ENCODE data around the gene SLC4A5. TPM values are rescaled to one million over a fixed set of nuclear protein-coding genes. Genes with fewer than 3 reads are reported as not detected.

Gene SLC4A5
- total RNA-seq, 2 donors from 2014 or later, result 6.2 to 65.9 TPM

DNA sequence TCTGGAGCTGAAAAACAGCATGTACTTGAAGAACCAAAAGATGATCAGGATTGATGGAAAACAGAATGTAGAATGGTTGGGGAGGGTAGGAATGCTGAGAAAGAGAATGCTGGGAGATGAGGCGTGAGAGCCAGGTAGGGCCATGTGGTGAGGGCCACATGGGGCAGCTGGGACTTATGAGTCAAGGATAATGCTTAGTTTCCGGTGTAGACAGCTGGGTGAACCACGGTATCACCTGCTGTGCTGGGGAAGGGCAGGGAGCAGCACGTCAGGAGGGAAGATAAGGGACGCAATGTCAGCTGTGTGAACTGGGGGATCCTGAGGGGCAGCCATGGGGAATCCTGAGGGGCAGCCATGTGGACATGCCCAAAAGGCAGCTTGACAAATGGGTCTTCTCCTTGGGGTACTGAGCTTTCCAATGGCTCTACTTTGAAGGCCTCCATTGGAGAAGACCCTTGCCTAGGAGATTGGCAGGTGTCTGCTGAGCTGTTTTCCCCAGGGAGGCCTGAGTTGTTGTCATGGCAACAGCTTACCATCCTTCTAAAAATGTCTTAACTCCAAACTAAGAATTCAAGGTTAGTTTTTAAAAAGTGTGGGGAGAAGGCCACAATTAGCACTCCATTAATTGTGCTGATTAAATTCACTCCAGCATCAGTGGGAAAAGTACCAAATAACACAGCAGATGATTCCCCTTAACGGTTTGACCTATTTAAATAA, 93.7 kb downstream of the SLC4A5 start:
- 70% methylated on average over 6 of the region's 6 CpGs for WGBS
- no peak overlapping the region for H3K27ac ChIP-seq
- H3K27me3 ChIP-seq (replicated peaks; ENCODE audit: insufficient read depth), result no peaks in the 10 kb centered on the region
- DNase-seq (ENCODE audit: low spot score), result no peak
- H3K4me1 ChIP-seq (replicated peaks), result no peaks in the 10 kb centered on the region
- no peak overlapping the region for H3K4me3 ChIP-seq
- no peaks in the 10 kb centered on the region for H3K9me3 ChIP-seq
- H3K36me3 ChIP-seq, result no peaks in the 10 kb centered on the region
- TF ChIP-seq, protein P1, sequence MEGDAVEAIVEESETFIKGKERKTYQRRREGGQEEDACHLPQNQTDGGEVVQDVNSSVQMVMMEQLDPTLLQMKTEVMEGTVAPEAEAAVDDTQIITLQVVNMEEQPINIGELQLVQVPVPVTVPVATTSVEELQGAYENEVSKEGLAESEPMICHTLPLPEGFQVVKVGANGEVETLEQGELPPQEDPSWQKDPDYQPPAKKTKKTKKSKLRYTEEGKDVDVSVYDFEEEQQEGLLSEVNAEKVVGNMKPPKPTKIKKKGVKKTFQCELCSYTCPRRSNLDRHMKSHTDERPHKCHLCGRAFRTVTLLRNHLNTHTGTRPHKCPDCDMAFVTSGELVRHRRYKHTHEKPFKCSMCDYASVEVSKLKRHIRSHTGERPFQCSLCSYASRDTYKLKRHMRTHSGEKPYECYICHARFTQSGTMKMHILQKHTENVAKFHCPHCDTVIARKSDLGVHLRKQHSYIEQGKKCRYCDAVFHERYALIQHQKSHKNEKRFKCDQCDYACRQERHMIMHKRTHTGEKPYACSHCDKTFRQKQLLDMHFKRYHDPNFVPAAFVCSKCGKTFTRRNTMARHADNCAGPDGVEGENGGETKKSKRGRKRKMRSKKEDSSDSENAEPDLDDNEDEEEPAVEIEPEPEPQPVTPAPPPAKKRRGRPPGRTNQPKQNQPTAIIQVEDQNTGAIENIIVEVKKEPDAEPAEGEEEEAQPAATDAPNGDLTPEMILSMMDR (IDR thresholded peaks at IDR 0.05), result no peak
- no peak for TF ChIP-seq POLR2AphosphoS5 (IDR thresholded peaks at IDR 0.05)
- TF ChIP-seq POLR2A (IDR thresholded peaks at IDR 0.05), result no peak
- intact Hi-C loops (cut with DNase I), result loop anchor here (10.0 kb wide), 1 partner anchor 105 kb away; the partner anchor contains the start of gene BOLA3

DNA sequence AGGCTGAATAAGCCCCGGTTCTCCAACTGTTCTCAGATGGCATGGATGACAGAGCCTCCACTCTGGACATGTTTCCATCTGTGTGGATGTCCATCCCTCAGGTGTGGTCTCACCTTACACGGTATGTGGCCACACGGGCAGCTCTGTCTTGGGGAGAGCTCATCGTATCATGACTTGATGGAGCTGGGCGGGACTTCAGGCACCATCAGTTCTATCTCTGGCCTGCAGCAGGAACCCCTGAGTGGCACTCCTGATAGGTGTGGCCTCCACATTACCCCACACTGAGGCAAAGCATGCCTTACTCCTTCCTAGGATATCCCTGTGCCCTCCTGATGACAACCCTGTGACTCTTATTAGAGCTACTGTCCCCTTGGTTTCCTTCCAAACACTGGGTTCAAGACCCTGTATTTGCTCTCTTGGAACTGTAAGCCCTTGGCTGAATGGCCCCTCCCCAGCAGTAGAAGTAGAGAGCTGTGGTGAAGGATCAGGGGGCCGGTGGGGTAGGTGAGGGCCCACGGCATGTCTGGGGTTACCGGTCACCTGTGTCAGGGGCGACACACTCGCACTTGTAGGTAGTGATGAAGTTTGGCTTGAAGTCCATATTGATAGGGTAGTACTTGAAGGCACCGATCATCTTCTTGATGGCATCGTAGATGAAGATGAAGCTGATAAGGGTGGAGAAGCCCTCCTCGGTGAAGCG, 96.6 kb downstream of the SLC4A5 start:
- TF ChIP-seq POLR2AphosphoS5 (IDR thresholded peaks at IDR 0.05), result no peak
- no peak for TF ChIP-seq POLR2A (IDR thresholded peaks at IDR 0.05)
- TF ChIP-seq, protein P1 (IDR thresholded peaks at IDR 0.05), result no peak
- intact Hi-C loops (cut with DNase I), result no loop called here
- Histone ChIP-seq H3K27me3 (replicated peaks; ENCODE audit: insufficient read depth) (no peaks in the 10 kb centered on the region), H3K9me3 (no peaks in the 10 kb centered on the region), H3K4me1 (replicated peaks) (no peaks in the 10 kb centered on the region), H3K36me3 (no peaks in the 10 kb centered on the region), H3K4me3 (no peak overlapping the region), H3K27ac (no peak overlapping the region)
- WGBS, result 92% methylated on average over 14 of the region's 14 CpGs
- no peak for DNase-seq (ENCODE audit: low spot score)

- DNase-seq (ENCODE audit: low spot score), result no peak
- Histone ChIP-seq H3K27ac (no peak overlapping the region), H3K36me3 (no peaks in the 10 kb centered on the region), H3K27me3 (replicated peaks; ENCODE audit: insufficient read depth) (no peaks in the 10 kb centered on the region), H3K4me1 (replicated peaks) (no peaks in the 10 kb centered on the region), H3K9me3 (no peaks in the 10 kb centered on the region), H3K4me3 (no peak overlapping the region)
- WGBS, result 94% methylated on average over 3 of the region's 3 CpGs
- TF ChIP-seq, protein P1 (IDR thresholded peaks at IDR 0.05), result no peak
- no peak for TF ChIP-seq POLR2A (IDR thresholded peaks at IDR 0.05)
- TF ChIP-seq POLR2AphosphoS5 (IDR thresholded peaks at IDR 0.05), result no peak
- intact Hi-C loops (cut with DNase I), result no loop called here
These were observed 98.9 kb downstream of the SLC4A5 start for GRCh38 chr2:74244286-74244685.

- Histone ChIP-seq H3K27ac (no peak overlapping the region), H3K4me1 (replicated peaks) (no peaks in the 10 kb centered on the region), H3K27me3 (replicated peaks; ENCODE audit: insufficient read depth) (no peaks in the 10 kb centered on the region), H3K36me3 (no peaks in the 10 kb centered on the region), H3K9me3 (no peaks in the 10 kb centered on the region), H3K4me3 (no peak overlapping the region)
- intact Hi-C loops (cut with DNase I), result no loop called here
- no peak for DNase-seq (ENCODE audit: low spot score)
- 90% methylated on average over 7 of the region's 7 CpGs for WGBS
- TF ChIP-seq POLR2A (IDR thresholded peaks at IDR 0.05) (no peak), POLR2AphosphoS5 (IDR thresholded peaks at IDR 0.05) (no peak)
- TF ChIP-seq, protein P1 (IDR thresholded peaks at IDR 0.05), result no peak
These were observed 100.7 kb downstream of the SLC4A5 start for GRCh38 chr2:74242354-74243071.

Data from prostate gland (tissue), 2 donors.